NCI-H345 treated with DMSO at 0.1 percent for 48 hours (cell line): Measurements from ENCODE around the gene CLEC3B.
"Not testable (repeated sequence)": the region's sequence is repeated elsewhere in the genome, so short reads cannot be mapped to it uniquely, and the experiment has no call there.

ENCODE experiments used
- DNase-seq: peaks from one replicate; lab custom pipeline; 2025; ENCODE audit not compliant: unreplicated experiment; lab: John Stamatoyannopoulos, UW

CLEC3B gene, protein sequence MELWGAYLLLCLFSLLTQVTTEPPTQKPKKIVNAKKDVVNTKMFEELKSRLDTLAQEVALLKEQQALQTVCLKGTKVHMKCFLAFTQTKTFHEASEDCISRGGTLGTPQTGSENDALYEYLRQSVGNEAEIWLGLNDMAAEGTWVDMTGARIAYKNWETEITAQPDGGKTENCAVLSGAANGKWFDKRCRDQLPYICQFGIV

DNA sequence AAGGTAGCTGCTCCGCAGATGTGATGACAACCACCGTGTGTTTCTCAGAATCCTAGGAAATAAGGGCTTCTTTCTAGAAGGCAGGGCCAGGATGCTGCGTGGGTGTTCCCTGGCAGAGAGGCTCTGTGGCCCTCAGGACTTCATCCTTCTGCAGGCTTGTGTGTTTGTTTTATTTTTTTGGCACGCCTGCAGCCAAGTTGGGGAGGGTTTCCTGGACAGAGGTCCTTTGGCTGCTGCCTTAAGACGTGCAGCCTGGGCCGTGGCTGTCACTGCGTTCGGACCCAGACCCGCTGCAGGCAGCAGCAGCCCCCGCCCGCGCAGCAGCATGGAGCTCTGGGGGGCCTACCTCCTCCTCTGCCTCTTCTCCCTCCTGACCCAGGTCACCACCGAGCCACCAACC, at the start of gene CLEC3B:
Gene CLEC3B (plus strand): TSS at position 266 of the 400 bp plus-strand sequence. CDS start 60 bp downstream, at position 326.
- no peak for DNase-seq

DNA sequence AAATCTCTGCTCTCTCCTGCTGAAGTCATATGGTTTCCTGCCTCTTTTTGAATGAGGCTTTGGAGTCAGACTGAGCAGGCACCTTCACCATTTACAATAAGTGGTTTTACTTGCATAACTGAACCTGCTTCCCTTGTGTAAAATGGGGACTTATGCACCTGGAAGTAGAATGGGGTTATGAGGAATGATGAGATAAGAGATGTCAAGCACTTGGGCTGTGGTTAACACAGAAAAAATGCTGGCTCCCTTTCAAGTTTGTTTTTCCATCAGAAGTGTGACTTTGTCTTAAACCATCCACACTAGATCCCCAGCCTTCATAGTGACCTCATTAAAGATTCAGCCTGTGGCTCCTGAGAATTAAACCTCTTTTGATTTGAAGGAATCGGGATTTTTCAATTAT, 44.9 kb upstream of the CLEC3B start:
- DNase-seq = no peak

DNA sequence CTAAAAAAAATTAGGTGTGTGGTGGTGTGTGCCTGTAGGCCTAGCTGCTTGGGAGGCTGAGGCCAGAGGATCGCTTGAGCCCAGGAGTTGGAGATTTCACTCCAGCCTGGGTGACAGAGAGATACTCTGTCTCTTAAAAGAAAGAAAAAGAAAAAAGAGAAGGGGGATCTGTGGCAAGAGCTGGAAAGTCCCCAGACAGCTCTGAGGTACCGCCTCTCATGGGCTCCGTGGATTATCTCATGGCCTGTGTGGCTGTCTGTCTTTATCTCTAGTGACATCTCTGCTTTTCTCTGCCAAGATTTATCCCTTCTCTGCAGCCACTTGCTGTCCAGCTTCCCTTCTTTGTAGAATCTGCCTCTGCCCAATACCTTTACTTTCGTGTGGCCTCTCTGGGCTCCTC, 44.4 kb upstream of the CLEC3B start:
- no peak for DNase-seq

DNA sequence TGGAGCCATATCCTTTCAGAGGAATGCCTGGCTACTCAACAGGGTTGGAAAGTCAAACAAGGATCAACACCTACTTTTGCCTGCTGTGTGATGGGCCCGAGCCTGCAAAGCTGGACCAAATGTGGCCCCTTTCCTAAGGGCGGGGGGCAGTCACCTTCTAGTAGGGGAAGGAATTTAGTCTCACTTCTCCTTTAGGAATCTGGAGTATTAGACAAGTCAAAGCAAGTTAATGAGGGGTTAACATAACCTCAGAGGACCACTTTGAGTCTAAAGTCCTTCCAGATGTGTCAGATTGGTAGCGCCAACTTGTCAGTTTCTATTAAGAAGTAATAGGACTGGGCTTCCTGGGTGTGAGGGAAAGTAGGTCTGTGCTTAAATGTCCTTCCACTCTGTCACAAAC, 43.3 kb upstream of the CLEC3B start:
- DNase-seq = no peak

DNA sequence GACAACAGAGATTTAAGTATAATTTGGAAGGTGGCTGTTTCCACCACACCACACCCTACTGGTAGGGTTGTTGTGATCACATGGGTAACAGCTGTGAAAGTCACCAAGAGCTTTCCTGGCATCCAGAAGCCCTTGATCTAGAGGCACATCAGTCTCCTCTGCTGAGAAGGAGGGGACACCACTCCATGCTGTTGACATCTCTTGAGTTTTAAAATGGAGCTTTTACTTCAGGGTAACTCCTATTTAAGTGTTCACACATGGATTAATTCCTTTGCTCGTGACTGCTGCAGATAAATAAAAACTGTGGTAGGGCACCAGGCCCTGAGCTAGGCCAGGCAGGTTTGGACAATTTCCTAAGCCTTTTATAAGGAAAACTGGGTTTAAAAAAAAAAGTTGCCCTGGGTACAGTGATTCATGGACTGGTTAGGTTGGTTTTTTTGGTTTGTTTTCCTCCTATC, 42.6 kb upstream of the CLEC3B start:
- no peak for DNase-seq

DNA sequence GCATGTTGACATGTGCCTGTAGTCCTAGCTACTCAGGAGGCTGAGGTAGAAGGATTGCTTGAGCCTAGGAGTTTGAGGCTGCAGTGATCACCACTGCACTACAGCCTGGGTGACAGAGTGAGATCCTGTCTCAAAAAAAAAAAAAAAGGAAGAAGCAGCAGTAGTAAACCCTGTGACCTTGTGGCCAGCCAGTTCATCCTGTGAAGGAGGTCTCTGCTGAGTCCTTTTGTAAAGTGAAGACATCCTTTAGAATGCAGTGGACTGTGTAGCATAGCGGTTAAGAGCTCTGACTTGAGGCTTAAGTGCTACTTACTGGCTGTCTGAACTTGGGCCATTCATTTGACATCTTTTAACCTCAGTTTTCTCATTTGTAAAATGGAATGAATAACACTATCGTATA, 41.8 kb upstream of the CLEC3B start:
- no peak for DNase-seq

DNA sequence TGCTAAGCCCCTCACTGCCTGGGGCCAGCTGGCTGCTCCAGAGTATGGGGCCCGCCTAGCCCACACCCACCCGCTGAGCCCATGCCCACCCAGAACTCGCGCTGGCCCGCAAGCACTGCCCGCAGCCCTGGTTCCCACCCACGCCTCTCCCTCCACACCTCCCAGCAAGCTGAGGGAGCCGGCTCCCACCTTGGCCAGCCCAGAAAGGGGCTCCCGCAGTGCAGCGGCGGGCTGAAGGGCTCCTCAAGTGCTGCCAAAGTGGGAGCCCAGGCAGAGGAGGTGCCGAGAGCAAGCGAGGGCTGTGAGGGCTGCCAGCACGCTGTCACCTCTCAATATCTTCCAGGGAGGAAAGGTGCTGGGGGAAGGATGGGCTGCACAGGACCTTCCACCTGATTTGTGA, 39.8 kb upstream of the CLEC3B start:
- not testable (repeated sequence) for DNase-seq

DNA sequence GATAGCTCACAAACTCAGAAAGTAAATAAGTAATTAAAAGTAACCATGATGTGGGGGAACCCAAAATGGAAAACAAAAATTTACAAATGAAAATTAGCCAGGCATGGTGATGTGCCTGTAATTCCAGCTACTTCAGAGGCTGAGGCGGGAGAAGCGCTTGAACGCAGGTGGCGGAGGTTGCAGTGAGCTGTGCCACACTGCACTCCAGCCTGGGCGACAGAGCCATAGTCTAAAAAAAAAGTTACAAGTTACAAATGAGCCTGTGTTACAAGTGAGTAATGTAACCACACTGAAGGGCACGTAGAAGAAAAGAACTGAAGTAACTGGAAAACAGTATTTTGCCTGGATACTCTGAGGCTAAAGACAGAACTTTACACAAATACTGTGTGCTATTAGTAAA, 38.8 kb upstream of the CLEC3B start:
- no peak for DNase-seq

DNA sequence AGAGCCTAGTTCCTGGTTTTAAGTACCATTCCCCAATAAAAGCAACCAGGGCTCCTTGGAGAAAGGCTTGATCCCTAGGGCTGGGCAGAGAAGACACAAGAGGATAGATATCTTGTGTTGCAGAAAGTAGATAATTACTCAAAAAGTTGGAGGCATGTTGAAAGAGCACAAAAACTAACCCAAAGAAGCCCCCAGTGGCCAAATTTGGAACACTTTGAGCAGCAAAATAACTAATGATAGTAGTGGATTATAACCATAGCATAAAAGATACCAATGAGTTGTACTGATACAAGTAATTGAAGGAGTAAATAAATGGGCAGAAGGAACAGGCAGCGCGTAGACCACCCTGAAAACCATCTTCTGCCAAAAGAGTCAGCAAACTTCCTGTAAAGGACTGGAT, 38.0 kb upstream of the CLEC3B start:
- DNase-seq = no peak

DNA sequence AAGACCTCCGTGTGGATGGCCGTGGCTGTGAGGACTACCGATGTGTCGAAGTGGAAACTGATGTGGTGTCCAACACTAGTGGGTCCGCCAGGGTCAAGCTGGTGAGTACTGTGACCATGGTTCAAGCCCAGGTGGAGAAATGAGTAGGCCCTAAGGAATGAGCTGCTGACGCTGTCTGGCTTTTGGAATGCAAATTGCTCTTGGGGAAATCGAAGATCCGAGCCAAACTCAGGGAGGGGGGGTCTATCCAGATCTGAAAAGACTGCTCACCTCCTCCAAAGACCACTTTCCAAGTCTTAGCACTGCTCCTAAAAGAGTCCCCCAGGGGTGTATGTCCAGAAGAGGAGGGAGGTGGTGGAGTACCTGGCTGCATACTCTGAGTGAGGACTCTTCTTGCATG, 37.0 kb upstream of the CLEC3B start:
- DNase-seq = no peak

DNA sequence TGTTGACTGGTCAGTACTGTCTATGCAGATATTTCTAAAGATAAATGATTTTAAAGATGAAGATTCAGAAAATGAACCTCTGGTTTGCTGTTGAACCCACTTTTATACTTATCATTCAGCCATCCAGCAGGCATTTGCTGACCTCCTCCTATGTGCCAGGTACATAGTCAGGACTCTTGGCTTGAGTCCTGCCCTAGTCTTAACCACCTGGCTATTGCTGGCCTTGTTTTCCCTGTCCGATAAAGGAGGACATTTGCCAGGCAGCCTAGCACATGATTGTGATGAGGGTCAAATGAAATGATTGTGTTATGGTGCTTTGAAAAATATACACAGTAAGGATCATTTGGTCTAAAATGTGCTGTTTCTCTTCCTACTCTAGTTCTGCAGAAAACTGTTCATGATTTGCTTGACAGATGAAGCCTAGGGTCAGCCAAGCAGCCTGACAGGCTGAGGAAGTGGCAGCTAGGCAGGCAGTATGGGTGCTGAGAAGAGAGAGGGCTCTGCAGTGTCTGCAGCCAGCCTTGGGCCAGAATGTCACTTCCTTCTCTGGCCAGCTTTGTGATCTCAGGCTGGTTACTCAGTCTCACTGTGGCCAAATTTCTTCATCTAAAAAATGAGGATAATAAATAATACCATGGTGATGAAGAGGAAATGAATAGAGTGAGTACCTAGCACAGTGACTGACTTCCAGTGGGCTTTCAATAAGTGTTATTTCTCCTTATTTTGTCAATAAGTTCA, 36.3 kb upstream of the CLEC3B start:
- DNase-seq = no peak

DNA sequence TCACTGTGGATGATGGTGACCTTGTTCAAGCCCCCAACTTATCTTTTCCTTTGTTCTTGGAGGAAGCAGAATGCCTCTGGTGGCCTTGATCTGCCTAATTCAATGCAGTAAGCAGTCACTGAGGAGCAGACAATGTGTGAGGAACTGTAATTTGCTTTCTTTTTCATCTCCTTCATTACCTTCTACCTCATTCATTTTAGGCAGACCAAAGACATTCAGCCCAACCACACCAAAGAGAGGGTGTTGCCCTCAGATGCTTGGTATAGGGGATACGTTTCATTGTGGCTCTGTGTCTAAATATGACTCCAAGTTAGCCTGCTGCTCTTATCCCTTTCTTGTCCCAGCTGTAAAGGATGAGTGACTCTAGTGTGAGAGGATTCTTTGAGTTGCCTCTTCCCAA, 34.8 kb upstream of the CLEC3B start:
- DNase-seq = no peak

DNA sequence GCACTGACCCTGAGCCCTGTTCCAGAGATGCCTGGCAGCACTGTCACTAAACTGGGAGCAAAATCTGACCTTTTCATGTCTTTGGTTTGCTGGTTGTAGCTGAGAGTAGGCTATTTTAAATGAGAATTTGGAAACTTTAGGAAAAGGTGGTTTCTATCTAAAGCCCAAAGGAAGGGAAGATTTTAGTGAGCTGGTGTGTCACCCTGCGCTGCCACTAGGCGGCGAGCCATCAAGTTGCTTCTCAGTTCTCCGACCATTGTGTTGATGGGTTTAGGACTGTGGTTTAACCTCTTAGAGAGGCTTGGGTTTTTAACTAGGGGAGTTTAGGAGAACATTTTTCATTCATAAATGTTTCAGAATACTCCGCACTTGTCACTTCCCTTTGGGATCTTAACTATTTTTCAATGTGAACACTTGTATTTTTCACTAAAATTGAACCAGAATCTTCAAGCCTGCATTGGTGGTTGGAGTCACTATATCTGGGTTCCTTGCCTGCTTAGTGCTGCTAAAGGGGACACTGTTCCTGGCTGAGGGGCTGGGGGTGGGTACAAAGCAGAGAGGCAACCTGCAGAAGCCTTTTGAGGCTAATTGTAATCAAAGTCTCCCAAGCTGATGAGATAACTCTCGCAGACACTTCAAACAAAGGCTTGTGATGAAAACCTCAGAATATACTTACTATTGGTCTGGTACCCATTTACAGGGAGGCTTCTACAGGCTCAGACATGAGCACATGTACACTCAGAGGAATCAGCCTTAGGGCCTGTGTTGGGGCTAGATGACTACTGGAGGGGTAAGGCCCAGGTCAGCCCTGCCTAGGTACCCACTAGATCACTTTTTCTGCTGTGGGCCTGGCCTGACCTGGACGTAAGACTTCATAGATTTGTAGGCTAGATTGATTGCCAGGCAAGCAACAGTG, 33.3 kb upstream of the CLEC3B start:
- DNase-seq = no peak

DNA sequence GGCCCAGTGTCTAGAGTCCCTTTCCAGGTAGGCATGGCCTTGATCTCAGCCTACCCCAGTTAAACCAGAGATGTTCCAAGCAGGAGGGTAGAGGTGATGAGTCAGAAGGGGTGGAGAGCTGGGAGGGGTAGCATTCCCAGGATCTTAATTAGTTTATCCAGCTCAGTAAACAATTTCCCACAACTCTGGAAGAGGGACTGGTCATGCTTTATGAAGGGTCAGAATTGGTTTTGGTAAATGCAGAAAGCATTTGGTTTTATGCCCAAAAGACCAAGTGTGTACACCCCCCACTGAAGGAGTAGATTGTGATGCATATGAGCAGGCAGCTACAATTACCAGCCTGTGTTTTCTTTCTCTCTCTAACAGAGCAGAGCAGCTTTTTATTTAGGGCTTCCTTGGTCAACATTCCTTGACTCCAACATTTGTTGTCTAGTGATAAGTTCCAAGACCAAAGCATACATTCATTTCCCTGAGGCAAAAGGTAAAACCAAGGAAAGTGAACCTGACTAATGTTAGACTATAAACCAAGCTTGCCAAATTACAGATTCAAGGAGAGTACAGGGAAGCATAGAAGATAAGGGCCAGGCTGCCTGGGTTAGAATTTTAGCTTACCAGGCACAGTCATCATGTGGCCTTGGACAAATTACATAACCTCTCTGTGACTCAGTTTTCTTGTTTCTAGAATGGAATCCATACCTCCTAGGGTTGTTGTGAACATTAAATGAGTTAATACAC, 32.5 kb upstream of the CLEC3B start:
- DNase-seq = no peak

DNA sequence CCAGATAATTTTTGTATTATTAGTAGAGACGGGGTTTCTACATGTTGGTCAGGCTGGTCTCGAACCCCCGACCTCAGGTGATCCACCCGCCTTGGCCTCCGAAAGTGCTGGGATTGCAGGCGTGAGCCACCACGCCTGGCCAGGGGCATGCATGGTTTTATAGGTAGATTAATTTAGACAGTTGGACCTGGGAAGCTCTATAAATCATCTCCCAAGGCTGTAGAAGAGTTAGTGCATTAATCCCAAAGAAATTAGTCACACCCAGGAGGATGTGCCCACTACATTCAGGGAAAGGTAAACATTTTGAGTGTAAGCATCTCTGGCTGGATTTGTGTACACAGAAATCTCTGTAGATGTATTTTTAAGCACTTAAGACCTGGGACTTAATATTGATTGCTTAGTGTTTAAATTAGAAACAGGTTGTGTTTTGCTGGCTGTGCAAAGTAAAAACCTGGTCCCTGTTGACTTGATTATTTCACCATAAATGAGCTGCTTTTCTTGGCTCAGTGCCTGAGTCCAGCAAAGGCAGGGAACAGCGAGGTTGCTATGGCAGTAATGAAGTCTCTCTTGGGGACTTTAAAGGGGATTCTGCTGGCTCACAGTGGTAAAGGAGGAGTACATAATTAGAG, 30.8 kb upstream of the CLEC3B start:
- DNase-seq = no peak

DNA sequence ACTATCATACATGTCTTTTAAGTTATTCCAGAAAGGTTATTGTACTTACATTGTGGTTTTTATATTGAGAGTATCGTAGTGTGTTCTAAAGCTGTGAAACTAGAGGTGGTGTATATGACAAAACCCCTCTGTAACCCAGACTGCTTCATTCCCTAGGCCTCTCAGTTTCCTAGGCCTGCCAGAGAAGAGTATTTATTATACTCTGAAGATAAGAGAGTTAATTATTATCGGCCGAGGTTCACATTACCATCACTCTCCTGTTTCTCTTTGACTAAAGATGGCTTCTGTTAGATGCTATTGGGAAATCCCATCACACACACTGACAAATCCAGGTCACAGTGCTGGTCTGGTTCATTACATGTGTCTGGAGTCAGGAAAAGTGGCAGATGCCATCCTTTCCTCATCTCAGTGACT, 29.5 kb upstream of the CLEC3B start:
- no peak for DNase-seq

DNA sequence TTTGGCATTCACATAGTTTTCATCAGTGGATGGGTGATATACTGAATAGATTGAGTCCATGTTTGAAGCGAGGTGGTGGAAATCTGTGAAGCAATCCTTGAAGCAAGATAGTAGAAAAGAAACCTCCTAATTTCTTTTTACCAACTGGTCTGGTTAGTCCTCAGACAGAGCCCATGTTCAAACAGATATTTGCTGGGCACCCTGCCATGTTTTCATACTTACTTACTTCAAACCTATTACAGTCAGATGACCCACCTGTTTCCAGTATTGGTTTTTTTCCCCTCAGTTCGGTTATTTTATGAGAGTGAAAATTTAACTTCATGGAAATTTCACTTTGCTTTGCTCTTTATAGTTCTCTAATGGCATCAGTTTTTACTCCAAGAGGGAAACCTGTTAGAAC, 26.3 kb upstream of the CLEC3B start:
- no peak for DNase-seq

DNA sequence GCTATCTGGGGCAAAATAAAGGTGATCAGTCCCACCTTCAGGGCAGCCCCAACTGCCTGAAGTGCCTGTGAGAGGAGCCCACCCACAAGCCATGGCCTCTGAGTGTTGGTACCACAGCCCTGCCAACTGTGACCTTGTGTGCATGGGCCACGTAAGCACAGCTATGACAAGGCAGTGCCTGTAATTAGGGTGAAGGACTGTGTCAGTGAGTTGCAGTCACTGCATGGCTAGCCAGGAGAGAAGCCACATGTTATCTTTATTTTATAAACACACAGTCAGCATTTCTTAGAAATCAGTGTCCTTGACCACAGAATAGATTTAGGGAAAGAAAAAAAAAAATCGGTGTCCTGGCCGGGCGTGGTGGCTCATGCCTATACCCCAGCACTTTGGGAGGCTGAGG, 25.3 kb upstream of the CLEC3B start:
- no peak for DNase-seq

DNA sequence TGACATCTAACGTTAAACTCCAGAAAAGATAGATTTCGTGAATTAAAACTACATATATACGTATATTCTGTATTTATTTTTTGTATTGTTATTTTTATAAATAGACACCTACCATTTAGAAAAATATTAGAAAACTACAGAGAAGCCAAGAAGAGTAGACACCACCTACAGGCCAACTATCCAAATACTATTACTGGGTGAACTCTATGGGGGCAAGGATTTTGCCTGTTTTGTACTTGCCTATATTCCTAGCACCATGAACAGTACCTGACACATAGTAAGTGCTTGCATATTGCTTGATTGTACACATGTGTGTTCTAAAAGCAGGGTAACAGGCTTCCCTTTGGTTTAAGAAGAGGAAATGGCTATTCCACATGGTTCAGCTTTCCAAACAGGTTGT, 24.4 kb upstream of the CLEC3B start:
- DNase-seq = no peak

DNA sequence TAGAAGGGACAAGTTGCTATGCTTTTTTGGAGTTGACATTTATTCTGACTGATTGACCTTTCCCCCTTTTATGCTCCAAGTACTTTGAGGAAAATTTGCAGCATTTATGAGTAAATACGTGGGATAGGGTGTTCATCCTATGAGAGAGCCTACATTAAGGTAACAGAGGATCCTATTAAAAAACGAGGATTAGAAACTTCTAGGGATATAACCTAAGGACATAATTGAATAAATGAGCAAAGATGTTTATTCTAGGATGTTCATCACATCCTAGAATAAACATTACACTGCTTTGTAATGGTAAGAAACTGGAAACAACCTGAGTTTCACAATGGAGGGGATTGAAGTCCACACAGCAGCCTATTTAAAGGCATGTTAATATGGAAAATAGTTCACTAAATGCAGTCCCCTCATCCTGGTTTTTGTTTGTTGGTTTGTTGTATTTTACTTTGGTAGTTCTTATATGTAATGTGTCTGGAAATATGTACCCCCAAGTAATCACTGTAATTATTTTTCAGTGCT, 23.9 kb upstream of the CLEC3B start:
- no peak for DNase-seq
